GM23248 (cell line): ENCODE results near the gene PI4KB. TPM values are rescaled to one million over a fixed set of nuclear protein-coding genes. Genes with fewer than 3 reads are reported as not detected.

Source experiments
- DNase-seq: peaks from one replicate; pipeline ENCODE4 v3.0.0-alpha.2; 2015
- H2AFZ ChIP-seq: fragments of 200-600 bp; sonication (generic); 2 replicates; pipeline ENCODE4 v1.6.1; 2016; ENCODE audit warnings: antibody characterized with exemption
- H3F3A ChIP-seq: fragments of 200-600 bp; sonication (generic); 2 replicates; pipeline ENCODE4 v1.6.1; 2016; ENCODE audit warnings: mild to moderate bottlenecking, antibody characterized with exemption, mixed run types; ENCODE audit not compliant: insufficient read depth
- H3K27ac ChIP-seq: fragments of 200-600 bp; sonication (generic); 2 replicates; pipeline ENCODE4 v1.5.1; 2016; ENCODE audit warnings: mild to moderate bottlenecking
- H3K27me3 ChIP-seq: fragments of 200-600 bp; sonication (generic); replicated peaks from 2 replicates; pipeline ENCODE4 v1.6.1; 2016; ENCODE audit warnings: mild to moderate bottlenecking; ENCODE audit not compliant: insufficient read depth
- H3K36me3 ChIP-seq: fragments of 200-600 bp; sonication (generic); 2 replicates; pipeline ENCODE4 v1.6.1; 2016; ENCODE audit warnings: low read depth, mild to moderate bottlenecking
- H3K4me1 ChIP-seq: fragments of 200-600 bp; sonication (generic); 2 replicates; pipeline ENCODE4 v1.6.1; 2016; ENCODE audit warnings: mild to moderate bottlenecking; ENCODE audit not compliant: insufficient read depth
- H3K4me2 ChIP-seq: fragments of 200-600 bp; sonication (generic); one replicate; pipeline ENCODE4 v1.6.1; 2016; ENCODE audit warnings: mild to moderate bottlenecking; ENCODE audit not compliant: unreplicated experiment
- H3K4me3 ChIP-seq: fragments of 200-600 bp; sonication (generic); 2 replicates; pipeline ENCODE4 v1.5.1; 2016; ENCODE audit warnings: mild to moderate bottlenecking
- H3K79me2 ChIP-seq: fragments of 200-600 bp; sonication (generic); 2 replicates; pipeline ENCODE4 v1.6.1; 2016; ENCODE audit warnings: mild to moderate bottlenecking; ENCODE audit not compliant: insufficient read depth
- H3K9ac ChIP-seq: fragments of 200-600 bp; sonication (generic); 2 replicates; pipeline ENCODE4 v1.6.1; 2016; ENCODE audit warnings: mild to moderate bottlenecking
- H3K9me2 ChIP-seq: fragments of 200-600 bp; sonication (generic); 2 replicates; pipeline ENCODE4 v1.6.1; 2016; ENCODE audit warnings: mixed run types, mild to moderate bottlenecking, moderate library complexity; ENCODE audit not compliant: insufficient read depth
- H3K9me3 ChIP-seq: fragments of 200-600 bp; sonication (generic); one replicate; pipeline ENCODE4 v1.6.1; 2017; ENCODE audit warnings: low read depth
- H4K20me1 ChIP-seq: fragments of 200-600 bp; sonication (generic); 2 replicates; pipeline ENCODE4 v1.6.0; 2016; ENCODE audit not compliant: insufficient read depth
- EZH2 ChIP-seq: fragments of 200-600 bp; sonication (generic); IDR thresholded peaks from 2 replicates; pipeline ENCODE4 v1.6.1; 2018; ENCODE audit warnings: antibody characterized with exemption, mild to moderate bottlenecking; ENCODE audit not compliant: insufficient read depth, poor library complexity, severe bottlenecking
- EZH2phosphoT487 ChIP-seq: fragments of 200-600 bp; sonication (generic); IDR thresholded peaks from 2 replicates; pipeline ENCODE4 v1.6.1; 2018; ENCODE audit warnings: antibody characterized with exemption, moderate library complexity, mild to moderate bottlenecking, low read depth; ENCODE audit not compliant: insufficient read depth
- whole genome bisulfite sequencing, 2 experiments: methylation state at CpG; one replicate each; pipeline ENCODE4 v1.1.6; 2015 to 2017; ENCODE audit warnings: low lambda C conversion rate in 2 of 2, low coverage in 1 of 2; ENCODE audit errors: missing lambda C conversion rate in 2 of 2; 5-methylcytosine and 5-hydroxymethylcytosine counted together
- in situ Hi-C: fragments of 300-500 bp; cut with MboI; formaldehyde crosslinking; loops from 2 replicates; pipeline ENCODE4 v1.15.0; 2020
- polyA plus RNA-seq: library from polyadenylated mRNA; unstranded; fragments of >200 nt; fragmentation: Nextera tagmentation; extraction: Ambion mirVana; gene quantifications from 2 replicates; pipeline ENCODE4 v1.2.1, GENCODE V29; 2016
- total RNA-seq: library from RNA; depleted of rRNA; stranded (reverse); fragments of >200 nt; shearing (Covaris generic); gene quantifications from 2 replicates; pipeline ENCODE4 v1.2.3, GENCODE V29; 2014

PI4KB gene
- total and polyA plus RNA-seq, 2 experiments from 2014 or later, result 47.5 to 51.7 TPM

- no peak for DNase-seq
- WGBS, 2 experiments, result 78 to 80% methylated on average over 5 of the region's 5 CpGs
- no peak overlapping the region for H3K9ac ChIP-seq
- H3K27ac ChIP-seq, result no peak overlapping the region
- H3K27me3 ChIP-seq, result no peaks in the 10 kb centered on the region
- H2AFZ ChIP-seq, result no peak overlapping the region
- no peaks in the 10 kb centered on the region for H3K9me3 ChIP-seq
- no peak overlapping the region for H3K4me3 ChIP-seq
- H4K20me1 ChIP-seq, result no peaks in the 10 kb centered on the region
- no peaks in the 10 kb centered on the region for H3K9me2 ChIP-seq
- H3K36me3 ChIP-seq, result no peaks in the 10 kb centered on the region
- no peaks in the 10 kb centered on the region for H3F3A ChIP-seq
- in situ Hi-C loops, result loop anchor here (5.0 kb wide), 1 partner anchor 33 kb away; no protein-coding TSS in a partner anchor
- H3K79me2 ChIP-seq, result no peaks in the 10 kb centered on the region
- H3K4me1 ChIP-seq, result no peaks in the 10 kb centered on the region
- H3K4me2 ChIP-seq, result no peak overlapping the region
- TF ChIP-seq EZH2 (no peak), EZH2phosphoT487 (no peak)
Observed at GRCh38 chr1:151334822-151335221, 7.6 kb upstream of the PI4KB start.

GRCh38 chr1:151327903-151328674 is 873 bp upstream of the PI4KB start:
- Histone ChIP-seq H3K4me3 (peak overlapping the region; percentile 93), H3K9me2 (no peaks in the 10 kb centered on the region), H3K9me3 (no peaks in the 10 kb centered on the region), H3K27me3 (no peaks in the 10 kb centered on the region), H3K36me3 (peaks cover 5% of the 10 kb centered on the region; the same call in 1 of the 2 replicates), H3F3A (peaks cover 26% of the 10 kb centered on the region), H3K9ac (peak overlapping the region; percentile 96), H3K4me2 (peak overlapping the region; percentile 99), H3K27ac (peak overlapping the region; percentile 96), H3K79me2 (peaks cover 42% of the 10 kb centered on the region), H4K20me1 (no peaks in the 10 kb centered on the region), H3K4me1 (peaks cover 25% of the 10 kb centered on the region), H2AFZ (peak overlapping the region; percentile 98)
- 13 to 15% methylated on average over 34 of the region's 34 CpGs for WGBS, 2 experiments
- in situ Hi-C loops, result no loop called here
- no peak for TF ChIP-seq EZH2
- TF ChIP-seq EZH2phosphoT487, result no peak
- DNase-seq, result peak; percentile 58

DNA sequence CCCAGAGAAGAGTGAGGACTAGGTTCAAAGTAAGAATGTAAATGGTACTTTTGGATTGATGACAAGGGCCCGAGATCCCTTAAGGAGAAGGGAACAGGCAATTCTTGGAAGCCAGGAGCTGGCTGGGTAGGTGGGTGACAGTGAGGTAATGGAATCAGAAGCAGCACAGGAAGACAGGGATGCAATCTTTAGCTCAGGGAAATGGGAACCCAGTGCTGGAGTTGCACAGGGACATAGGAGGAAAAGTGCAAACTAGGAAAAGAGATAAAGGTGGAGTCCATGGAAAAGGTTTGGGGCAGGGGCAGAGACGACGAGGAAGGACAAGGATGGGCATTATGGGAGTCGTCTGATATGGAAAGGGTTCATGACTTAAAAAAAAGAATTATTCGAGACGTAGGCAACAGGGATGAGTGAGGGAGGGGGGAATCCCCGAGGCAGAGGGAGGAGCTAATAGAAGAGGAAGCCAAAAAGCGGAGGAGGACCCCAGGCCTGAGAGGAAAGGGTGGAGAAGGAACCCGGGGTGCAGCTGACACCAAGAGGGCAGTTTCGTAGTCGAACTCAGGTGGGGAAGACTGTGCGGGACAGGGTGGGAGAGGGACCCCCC is 495 bp downstream of the PI4KB start:
- WGBS, 2 experiments, result 1 to 2% methylated on average over 10 to 12 of the region's 12 CpGs

GRCh38 chr1:151325646-151326429 is 1.4 kb downstream of the PI4KB start:
- Histone ChIP-seq H3K36me3 (peaks cover 7% of the 10 kb centered on the region; the same call in 1 of the 2 replicates), H3K4me1 (peaks cover 25% of the 10 kb centered on the region), H3K9ac (peak overlapping the region; percentile 96), H3K79me2 (peaks cover 64% of the 10 kb centered on the region), H4K20me1 (no peaks in the 10 kb centered on the region), H3K4me2 (peak overlapping the region; percentile 98), H2AFZ (no peak overlapping the region), H3K27me3 (no peaks in the 10 kb centered on the region), H3K27ac (peak overlapping the region; percentile 96), H3F3A (peaks cover 26% of the 10 kb centered on the region), H3K4me3 (peak overlapping the region; percentile 93), H3K9me2 (no peaks in the 10 kb centered on the region), H3K9me3 (no peaks in the 10 kb centered on the region)
- WGBS, 2 experiments, result 2 to 3% methylated on average over 5 of the region's 5 CpGs
- DNase-seq, result peak; percentile 53
- TF ChIP-seq EZH2phosphoT487, result no peak
- TF ChIP-seq EZH2, result no peak
- in situ Hi-C loops, result no loop called here

More for the DNA sequence above, 495 bp downstream of the PI4KB start:
- Histone ChIP-seq H3K4me3 (peak overlapping the region; percentile 93), H3K9me2 (no peaks in the 10 kb centered on the region), H3F3A (peaks cover 26% of the 10 kb centered on the region), H2AFZ (peak overlapping the region; percentile 98), H3K36me3 (peaks cover 5% of the 10 kb centered on the region; the same call in 1 of the 2 replicates), H4K20me1 (no peaks in the 10 kb centered on the region), H3K27me3 (no peaks in the 10 kb centered on the region), H3K4me2 (peak overlapping the region; percentile 98), H3K4me1 (peaks cover 25% of the 10 kb centered on the region), H3K9me3 (no peaks in the 10 kb centered on the region), H3K79me2 (peaks cover 56% of the 10 kb centered on the region), H3K9ac (peak overlapping the region; percentile 96), H3K27ac (peak overlapping the region; percentile 96)
- TF ChIP-seq EZH2phosphoT487 (no peak), EZH2 (no peak)
- in situ Hi-C loops, result no loop called here
- DNase-seq, result peak; percentile 81
